A549 (cell line): ENCODE results near the gene RAB8A. TPM values are rescaled to one million over a fixed set of nuclear protein-coding genes. Genes with fewer than 3 reads are reported as not detected.
A peak's percentile ranks its signal among the peaks of the same experiment; 100 is the strongest.
"Not testable (repeated sequence)": the region's sequence is repeated elsewhere in the genome, so short reads cannot be mapped to it uniquely, and the experiment has no call there.

ENCODE experiments used
- ATAC-seq, 2 experiments: fragments of 200-7000 bp in 1 of 2; fragments of >200 bp in 1 of 2; cut with Nextera tagmentation in 1 of 2; cut with Tn5 transposase in 1 of 2; 3 replicates each; pipeline versions ENCODE4 v1.8.0 to v1.9.1; 2018 to 2020; ENCODE audit warnings: mild to moderate bottlenecking in 1 of 2, moderate library complexity in 1 of 2
- CTCF ChIA-PET: fragments of 300-600 bp; sonication (Branson Sonifier 250); formaldehyde crosslinking; extraction: SDS; loops from one replicate; lab custom pipeline; 2021; ENCODE audit warnings: antibody characterized with exemption, inconsistent platforms; lab: Yijun Ruan, JAX
- POLR2A ChIA-PET: fragments of 350-600 bp; formaldehyde crosslinking; extraction: SDS; loops from one replicate; lab custom pipeline; 2021; ENCODE audit warnings: antibody characterized with exemption, inconsistent platforms; lab: Yijun Ruan, JAX
- DNase-seq, 2 experiments: peaks; one replicate each; pipeline versions ENCODE4 v3.0.0 to v3.0.0-alpha.2; 2011 to 2016; ENCODE audit warnings: low read depth in 1 of 2, low spot score in 1 of 2
- FAIRE-seq: peaks from 2 replicates; lab custom pipeline; 2011; peaks lifted over from hg19 to GRCh38; lab: Jason Lieb, UNC
- H3K27ac ChIP-seq, 2 experiments: fragments of >200 bp; sonication (Bioruptor Twin); formaldehyde crosslinking; 3 replicates each; pipeline ENCODE4 v1.5.1; 2016 to 2017
- H3K4me1 ChIP-seq: fragments of >200 bp; sonication (Bioruptor Twin); formaldehyde crosslinking; 3 replicates; pipeline ENCODE4 v1.6.1; 2016
- H3K4me2 ChIP-seq: fragments of >200 bp; sonication (Bioruptor Twin); formaldehyde crosslinking; 3 replicates; pipeline ENCODE4 v1.6.1; 2016
- H3K4me3 ChIP-seq: fragments of >200 bp; sonication (Bioruptor Twin); formaldehyde crosslinking; 3 replicates; pipeline ENCODE4 v1.5.1; 2016
- H3K9me3 ChIP-seq: fragments of >200 bp; sonication (Bioruptor Twin); formaldehyde crosslinking; 3 replicates; pipeline ENCODE4 v1.6.1; 2016
- ATOH8 ChIP-seq: fragments of 250-450 bp; sonication (Bioruptor Pico); IDR thresholded peaks from 2 replicates; pipeline ENCODE4 v1.5.0; 2020; ENCODE audit warnings: low read depth, mild to moderate bottlenecking, moderate library complexity
- BCL3 ChIP-seq: fragments of >200 bp; sonication (Bioruptor Twin); formaldehyde crosslinking; IDR thresholded peaks from 3 replicates; pipeline ENCODE4 v1.6.1; 2016
- CBX2 ChIP-seq: fragments of 200-600 bp; sonication (generic); IDR thresholded peaks from 2 replicates; pipeline ENCODE4 v1.6.1; 2016; ENCODE audit warnings: low read depth, mild to moderate bottlenecking, borderline replicate concordance
- CEBPB ChIP-seq, 2 experiments: fragments of >200 bp in 1 of 2; sonication (Bioruptor Twin) in 1 of 2; formaldehyde crosslinking in 1 of 2; IDR thresholded peaks; 2 replicates each; pipeline ENCODE4 v1.6.1; 2012 to 2016
- ELK1 ChIP-seq: fragments of 150-350 bp; IDR thresholded peaks from 2 replicates; pipeline ENCODE4 v1.6.1; 2014; ENCODE audit warnings: low read depth, mild to moderate bottlenecking, low read length
- EP300 ChIP-seq, 2 experiments: fragments of >200 bp; sonication (Bioruptor Twin); formaldehyde crosslinking; IDR thresholded peaks; 2 replicates in 1 of 2; 3 replicates in 1 of 2; pipeline ENCODE4 v1.6.1; 2016 to 2017
- ESRRA ChIP-seq: fragments of 150-350 bp; IDR thresholded peaks from 2 replicates; pipeline ENCODE4 v1.6.1; 2014; ENCODE audit warnings: mild to moderate bottlenecking, low read length, borderline replicate concordance
- HDAC2 ChIP-seq: fragments of 200-600 bp; sonication (generic); IDR thresholded peaks from 2 replicates; pipeline ENCODE4 v1.6.1; 2016
- HEYL ChIP-seq: fragments of 250-450 bp; sonication (Bioruptor Pico); IDR thresholded peaks from 2 replicates; pipeline ENCODE4 v1.8.0; 2021; ENCODE audit warnings: mild to moderate bottlenecking, moderate library complexity
- KDM1A ChIP-seq: fragments of 200-600 bp; sonication (generic); IDR thresholded peaks from 2 replicates; pipeline ENCODE4 v1.6.1; 2016; ENCODE audit warnings: low read depth, mild to moderate bottlenecking
- KDM5A ChIP-seq: fragments of 200-600 bp; sonication (generic); IDR thresholded peaks from 2 replicates; pipeline ENCODE4 v1.6.1; 2016; ENCODE audit warnings: antibody characterized with exemption, mild to moderate bottlenecking
- POLR2AphosphoS2 ChIP-seq: conservative IDR thresholded peaks from 2 replicates; pipeline ENCODE4 v1.6.1; 2012; ENCODE audit warnings: low read length, improper control_type of control experiment, inconsistent platforms
- RAD21 ChIP-seq, 2 experiments: fragments of >200 bp in 1 of 2; sonication (Bioruptor Twin) in 1 of 2; formaldehyde crosslinking in 1 of 2; IDR thresholded peaks in 1 of 2; conservative IDR thresholded peaks in 1 of 2; 2 replicates in 1 of 2; 3 replicates in 1 of 2; pipeline ENCODE4 v1.6.1; 2012 to 2018; ENCODE audit warnings: inconsistent platforms in 1 of 2
- RARB ChIP-seq: fragments of 250-450 bp; sonication (Bioruptor Pico); IDR thresholded peaks from 2 replicates; pipeline ENCODE4 v1.8.0; 2021; ENCODE audit warnings: mild to moderate bottlenecking, moderate library complexity
- RFX5 ChIP-seq: fragments of 450-650 bp; IDR thresholded peaks from 2 replicates; pipeline ENCODE4 v1.7.1; 2014; ENCODE audit warnings: antibody characterized with exemption, mild to moderate bottlenecking, moderate library complexity
- USF2 ChIP-seq: fragments of 450-650 bp; IDR thresholded peaks from 2 replicates; pipeline ENCODE4 v1.6.1; 2014; ENCODE audit warnings: antibody characterized with exemption
- ZFP36 ChIP-seq: fragments of 450-650 bp; IDR thresholded peaks from 2 replicates; pipeline ENCODE4 v1.6.1; 2014; ENCODE audit warnings: borderline replicate concordance; ENCODE audit not compliant: partially characterized antibody
- ZSCAN20 ChIP-seq: fragments of 250-450 bp; sonication (Bioruptor Pico); IDR thresholded peaks from 2 replicates; pipeline ENCODE4 v1.8.0; 2022; ENCODE audit warnings: mild to moderate bottlenecking, moderate library complexity
- WGBS: methylation state at CpG from one replicate; pipeline ENCODE4 v1.1.6; 2017; ENCODE audit errors: missing lambda C conversion rate; 5-methylcytosine and 5-hydroxymethylcytosine counted together
- polyA plus RNA-seq, 4 experiments: library from polyadenylated mRNA; depleted of rRNA in 3 of 4; stranded (reverse); fragments of >200 nt; fragmentation: RNase III in 1 of 4; extraction: RNeasy Plus Mini Kit Qiagen cat#74134 plus additional on column Dnase treatment in 1 of 4; gene quantifications; 2 replicates in 3 of 4; 3 replicates in 1 of 4; pipeline ENCODE4 v1.2.3, GENCODE V29; 2011 to 2017

The RAB8A gene
- polyA plus RNA-seq, 2 of the 4 experiments (the other 2 are of a cell fraction): 89.2 to 91.4 TPM

GRCh38 chr19:16167055-16167454, 55.4 kb downstream of the RAB8A start:
- DNase-seq (no peak), ATAC-seq (no peak), FAIRE-seq (no peak)
- ChIA-PET CTCF (no interaction called here), POLR2A (no interaction called here)
- no peak for TF ChIP-seq BCL3
- TF ChIP-seq HDAC2: no peak
- no peak for TF ChIP-seq EP300 (IDR thresholded peaks at IDR 0.05)
- TF ChIP-seq POLR2AphosphoS2: no peak
- TF ChIP-seq CBX2: no peak
- Histone ChIP-seq H3K4me3 (no peak overlapping the region), H3K9me3 (no peaks in the 10 kb centered on the region), H3K27ac (no peak overlapping the region), H3K4me2 (no peak overlapping the region), H3K4me1 (peaks cover 14% of the 10 kb centered on the region; the same call in 2 of the 3 replicates)
- WGBS: 71% methylated on average over 5 of the region's 5 CpGs

- 82% methylated on average over 2 of the region's 2 CpGs for WGBS
- ChIA-PET CTCF (interaction anchor here (1.3 kb wide), 1 partner anchor 13 kb away, joined by 3 read pairs; no protein-coding TSS in a partner anchor), POLR2A (no interaction called here)
- Histone ChIP-seq H3K4me2 (no peak overlapping the region), H3K4me1 (peaks cover 7% of the 10 kb centered on the region; the same call in 1 of the 3 replicates), H3K9me3 (no peaks in the 10 kb centered on the region), H3K27ac (no peak overlapping the region), H3K4me3 (no peak overlapping the region)
- DNase-seq (no peak), FAIRE-seq (no peak), ATAC-seq (peak in 1 of 2 experiments; percentile 38; a peak in 1 of 6 replicates)
- TF ChIP-seq USF2 (peak; percentile 87), ELK1 (no peak), CEBPB (IDR thresholded peaks at IDR 0.05) (no peak)
Measured at GRCh38 chr19:16168465-16169081, 56.9 kb downstream of the RAB8A start.

GRCh38 chr19:16170134-16170533, 58.4 kb downstream of the RAB8A start:
- FAIRE-seq (no peak), DNase-seq (no peak), ATAC-seq (no peak)
- H3K9me3 ChIP-seq: peaks cover 4% of the 10 kb centered on the region
- ChIA-PET CTCF (interaction anchor here (0.5 to 1.2 kb wide), 3 partner anchors 15 to 129 kb away, joined by 3 to 4 read pairs (median 4); partner anchors contain the start of gene FAM32A), POLR2A (no interaction called here)
- H3K27ac ChIP-seq: no peak overlapping the region
- TF ChIP-seq ESRRA (no peak), HEYL (no peak), KDM1A (no peak)
- no peak overlapping the region for H3K4me3 ChIP-seq
- H3K4me2 ChIP-seq: no peak overlapping the region
- 70% methylated on average over 1 of the region's 1 CpG for WGBS
- no peaks in the 10 kb centered on the region for H3K4me1 ChIP-seq

- CTCF ChIA-PET: interaction anchor here (1.4 kb wide), 1 partner anchor 12 kb away, joined by 3 read pairs; no protein-coding TSS in a partner anchor
- TF ChIP-seq ZFP36 (no peak), RARB (CRISPR knock-in tag) (no peak), KDM5A (no peak), ATOH8 (no peak), RAD21 (conservative IDR thresholded peaks at IDR 0.05 in 1 of 2, IDR thresholded peaks at IDR 0.05 in 1 of 2) (no peak), ZSCAN20 (CRISPR knock-in tag) (no peak), RFX5 (no peak), EP300 (IDR thresholded peaks at IDR 0.05) (no peak), HDAC2 (no peak)
- TF ChIP-seq, all 56 proteins: peak for 0
- FAIRE-seq (no peak), ATAC-seq (no peak), DNase-seq (no peak)
- Histone ChIP-seq H3K4me2 (no peak overlapping the region), H3K4me1 (no peaks in the 10 kb centered on the region), H3K27ac (no peak overlapping the region), H3K4me3 (no peak overlapping the region), H3K9me3 (peaks cover 15% of the 10 kb centered on the region)
- POLR2A ChIA-PET: no interaction called here
- 42% methylated on average over 2 of the region's 2 CpGs for WGBS
Measured at GRCh38 chr19:16175954-16176353, 64.3 kb downstream of the RAB8A start.

GRCh38 chr19:16178866-16179265, 67.2 kb downstream of the RAB8A start:
- H3K4me2 ChIP-seq, DNase-seq, FAIRE-seq, H3K4me3 ChIP-seq, H3K27ac ChIP-seq, H3K4me1 ChIP-seq, POLR2A ChIA-PET, ATAC-seq: not testable (repeated sequence)
- 76% methylated on average over 5 of the region's 5 CpGs for WGBS
- CTCF ChIA-PET: interaction anchor here (1.3 kb wide), 1 partner anchor 549 kb away, joined by 3 read pairs; no protein-coding TSS in a partner anchor
- peaks cover 15% of the 10 kb centered on the region for H3K9me3 ChIP-seq
